Endothelial cell of umbilical vein (primary cell): ENCODE results near the gene CSMD2. TPM values are rescaled to one million over a fixed set of nuclear protein-coding genes. Genes with fewer than 3 reads are reported as not detected.

ENCODE experiments used
- BruUV-seq: library from RNA; stranded (reverse); fragments of 400-500 nt; replicated peaks from 2 replicates; lab custom pipeline; 2021; lab: Mats Ljungman, UMichigan
- CTCF ChIA-PET: fragments of 300-600, 350-600 bp; sonication (Branson Sonifier 250); formaldehyde crosslinking; loops from one replicate; lab custom pipeline; 2021; ENCODE audit warnings: antibody characterized with exemption, inconsistent platforms; lab: Charles Lee
- POLR2A ChIA-PET: fragments of 300-600, 350-600 bp; sonication (Branson Sonifier 250); formaldehyde crosslinking; loops from one replicate; lab custom pipeline; 2021; ENCODE audit warnings: antibody characterized with exemption, inconsistent platforms; lab: Charles Lee
- DNase-seq: peaks from one replicate; pipeline ENCODE4 v3.0.0-alpha.2; 2011; ENCODE audit warnings: low read depth, low spot score
- FAIRE-seq: peaks from 2 replicates; lab custom pipeline; 2011; peaks lifted over from hg19 to GRCh38; lab: Jason Lieb, UNC
- H2AFZ ChIP-seq: 2 replicates; pipeline ENCODE4 v1.6.0; 2012; ENCODE audit warnings: low read depth, low read length, control low read depth, inconsistent platforms
- H3K27ac ChIP-seq: 2 replicates; pipeline ENCODE4 v1.5.1; 2011; ENCODE audit warnings: low read depth, mild to moderate bottlenecking, control low read depth, low read length, moderate library complexity; ENCODE audit not compliant: insufficient read depth
- H3K27me3 ChIP-seq, 2 experiments: 2 replicates each; pipeline versions ENCODE4 v1.6.0 to v1.6.1; 2011; ENCODE audit warnings: low read length in 2 of 2, mixed read lengths in 1 of 2; ENCODE audit not compliant: control insufficient read depth in 2 of 2, insufficient read depth in 2 of 2
- H3K36me3 ChIP-seq, 2 experiments: 2 replicates in 1 of 2; 3 replicates in 1 of 2; pipeline ENCODE4 v1.5.1; 2011; ENCODE audit warnings: low read length in 2 of 2, mild to moderate bottlenecking in 1 of 2, moderate library complexity in 1 of 2; ENCODE audit not compliant: control insufficient read depth in 2 of 2, insufficient read depth in 2 of 2; ENCODE audit errors: extremely low read depth in 1 of 2
- H3K4me1 ChIP-seq: 3 replicates; pipeline ENCODE4 v1.5.1; 2011; ENCODE audit warnings: mild to moderate bottlenecking, low read length; ENCODE audit not compliant: control insufficient read depth, insufficient read depth; ENCODE audit errors: extremely low read depth
- H3K4me2 ChIP-seq: 2 replicates; pipeline ENCODE4 v1.6.1; 2011; ENCODE audit warnings: low read length, control low read depth, mixed read lengths; ENCODE audit not compliant: insufficient read depth
- H3K4me3 ChIP-seq, 3 experiments: fragments of 200-600 bp in 1 of 3; sonication (generic), shearing (Covaris generic) in 1 of 3; replicated peaks in 1 of 3; 2 replicates each; pipeline ENCODE4 v1.5.1; 2011 to 2016; ENCODE audit warnings: control low read depth in 3 of 3, low read length in 3 of 3, mild to moderate bottlenecking in 2 of 3, inconsistent platforms in 1 of 3, low read depth in 1 of 3, moderate library complexity in 1 of 3; ENCODE audit not compliant: insufficient read depth in 1 of 3
- H3K79me2 ChIP-seq: 2 replicates; pipeline ENCODE4 v1.6.0; 2012; ENCODE audit warnings: low read length, inconsistent platforms; ENCODE audit not compliant: control insufficient read depth, insufficient read depth
- H3K9ac ChIP-seq: replicated peaks from 2 replicates; pipeline ENCODE3; 2011; ENCODE audit warnings: low read length, control low read depth; ENCODE audit not compliant: insufficient read depth; ENCODE audit errors: extremely low read depth
- H3K9me1 ChIP-seq: replicated peaks from 3 replicates; pipeline ENCODE4 v1.6.0; 2011; ENCODE audit warnings: mild to moderate bottlenecking, low read length; ENCODE audit not compliant: control insufficient read depth, insufficient read depth; ENCODE audit errors: extremely low read depth
- H3K9me3 ChIP-seq: replicated peaks from 2 replicates; pipeline ENCODE4 v1.5.1; 2012; ENCODE audit warnings: low read length, inconsistent platforms; ENCODE audit not compliant: control insufficient read depth, insufficient read depth
- H4K20me1 ChIP-seq: replicated peaks from 2 replicates; pipeline ENCODE3; 2011; ENCODE audit warnings: mild to moderate bottlenecking, low read length; ENCODE audit not compliant: control insufficient read depth, insufficient read depth; ENCODE audit errors: extremely low read depth
- EZH2 ChIP-seq: IDR thresholded peaks from 2 replicates; pipeline ENCODE4 v1.6.1; 2012; ENCODE audit warnings: borderline replicate concordance, low read depth, mild to moderate bottlenecking, moderate library complexity, low read length, inconsistent platforms; ENCODE audit not compliant: severe bottlenecking
- FOS ChIP-seq: IDR thresholded peaks from 2 replicates; pipeline ENCODE4 v1.6.1; 2011; ENCODE audit warnings: mild to moderate bottlenecking, low read length, moderate library complexity, borderline replicate concordance; ENCODE audit not compliant: insufficient read depth
- GATA2 ChIP-seq: IDR thresholded peaks from 2 replicates; pipeline ENCODE4 v1.7.0; 2011; ENCODE audit warnings: low read depth, mild to moderate bottlenecking, moderate library complexity, mixed read lengths, low read length; ENCODE audit not compliant: insufficient read length, insufficient read depth
- JUN ChIP-seq: IDR thresholded peaks from 2 replicates; pipeline ENCODE4 v1.6.1; 2011; ENCODE audit warnings: borderline replicate concordance, low read depth; ENCODE audit not compliant: insufficient read length, insufficient read depth
- MYC ChIP-seq: IDR thresholded peaks from one replicate; pipeline ENCODE4 v1.6.1; 2011; ENCODE audit warnings: mild to moderate bottlenecking, low read depth, low read length
- POLR2A ChIP-seq: IDR thresholded peaks from 2 replicates; pipeline ENCODE4 v1.6.1; 2012; ENCODE audit warnings: low read depth, mild to moderate bottlenecking, control low read depth, low read length
- POLR2AphosphoS5 ChIP-seq: IDR thresholded peaks from 2 replicates; pipeline ENCODE4 v1.6.1; 2012; ENCODE audit warnings: low read depth, mild to moderate bottlenecking, control low read depth, low read length, moderate library complexity; ENCODE audit not compliant: insufficient read depth
- dilution Hi-C: fragments of 300-500 bp; cut with MboI; formaldehyde crosslinking; loops from one replicate; pipeline ENCODE4 v1.15.0; 2019; ENCODE audit warnings: low sequenced_read_pairs; ENCODE audit not compliant: extremely low pct_ligation_motif_present
- intact Hi-C: fragments of 100-400 bp; cut with micrococcal nuclease; formaldehyde crosslinking; loops from one replicate; pipeline ENCODE4 v1.10.0; 2022
- polyA plus RNA-seq, 4 experiments: library from polyadenylated mRNA; depleted of rRNA in 3 of 4; stranded (reverse) in 3 of 4; unstranded in 1 of 4; fragments of >200 nt; gene quantifications; 2 replicates each; pipeline versions ENCODE4 v1.2.1 to v1.2.3, GENCODE V29; 2011 to 2012; ENCODE audit warnings: missing spikeins in 1 of 4
- total RNA-seq: library from RNA; stranded (reverse); gene quantifications from 2 replicates; pipeline ENCODE4 v1.2.3, GENCODE V29; 2021
- TF ChIP-seq, protein P1 (sequence below): IDR thresholded peaks from 2 replicates; pipeline ENCODE4 v1.6.1; 2011; ENCODE audit not compliant: insufficient read depth, insufficient read length
- TF ChIP-seq, protein P2 (sequence below), 2 donors: IDR thresholded peaks; 1 replicate in 1 of 2; 2 replicates in 1 of 2; pipeline ENCODE4 v1.5.1; 2011; ENCODE audit warnings: low read length in 2 of 2, mild to moderate bottlenecking in 2 of 2, moderate library complexity in 2 of 2, control low read depth in 1 of 2, inconsistent platforms in 1 of 2, low read depth in 1 of 2; ENCODE audit not compliant: insufficient read depth in 1 of 2; ENCODE audit errors: extremely low read depth in 1 of 2

CSMD2 gene
- total and polyA plus RNA-seq, 2 donors (not counting 3 experiments of a cell fraction or from before 2014, with no cell fraction given), result under 0.01 TPM; not detected in 1

DNA sequence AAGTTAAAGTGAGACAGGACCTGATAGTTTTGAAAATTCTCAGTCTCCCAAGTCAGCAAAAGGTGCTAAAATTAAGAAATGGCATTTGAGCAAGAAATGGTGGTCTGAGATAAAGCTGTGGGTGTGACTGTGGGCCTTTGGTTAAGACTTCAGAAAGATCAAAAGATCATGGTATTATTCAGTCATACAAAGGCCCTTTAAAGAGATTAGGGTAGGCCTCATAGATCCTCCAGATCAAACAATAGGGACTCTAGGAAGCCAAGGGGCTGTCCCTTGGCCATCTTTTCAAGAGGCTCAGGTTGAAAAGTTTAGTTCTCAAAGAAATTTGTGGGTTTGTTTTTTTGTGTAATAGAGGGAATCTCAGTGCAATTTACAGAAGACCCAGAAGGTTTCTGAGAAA is 292.8 kb downstream of the CSMD2 start:
- Histone ChIP-seq H3K9me1 (no peaks in the 10 kb centered on the region), H3K36me3 (no peaks in the 10 kb centered on the region), H4K20me1 (no peaks in the 10 kb centered on the region), H3K4me1 (no peaks in the 10 kb centered on the region), H3K9ac (no peak overlapping the region), H2AFZ (no peak overlapping the region), H3K79me2 (no peaks in the 10 kb centered on the region), H3K27me3 (no peaks in the 10 kb centered on the region), H3K9me3 (peaks cover 6% of the 10 kb centered on the region), H3K4me3 (no peak overlapping the region), H3K4me2 (no peak overlapping the region), H3K27ac (no peak overlapping the region)
- DNase-seq, result no peak
- no TSS peak for BruUV-seq
- CTCF ChIA-PET, result no interaction called here
- intact Hi-C loops, result no loop called here
- POLR2A ChIA-PET, result no interaction called here
- TF ChIP-seq JUN (no peak), FOS (no peak), MYC (no peak), POLR2AphosphoS5 (no peak), GATA2 (no peak), POLR2A (no peak), EZH2 (no peak)
- TF ChIP-seq, protein P1, sequence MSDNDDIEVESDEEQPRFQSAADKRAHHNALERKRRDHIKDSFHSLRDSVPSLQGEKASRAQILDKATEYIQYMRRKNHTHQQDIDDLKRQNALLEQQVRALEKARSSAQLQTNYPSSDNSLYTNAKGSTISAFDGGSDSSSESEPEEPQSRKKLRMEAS, result no peak
- TF ChIP-seq, protein P2, sequence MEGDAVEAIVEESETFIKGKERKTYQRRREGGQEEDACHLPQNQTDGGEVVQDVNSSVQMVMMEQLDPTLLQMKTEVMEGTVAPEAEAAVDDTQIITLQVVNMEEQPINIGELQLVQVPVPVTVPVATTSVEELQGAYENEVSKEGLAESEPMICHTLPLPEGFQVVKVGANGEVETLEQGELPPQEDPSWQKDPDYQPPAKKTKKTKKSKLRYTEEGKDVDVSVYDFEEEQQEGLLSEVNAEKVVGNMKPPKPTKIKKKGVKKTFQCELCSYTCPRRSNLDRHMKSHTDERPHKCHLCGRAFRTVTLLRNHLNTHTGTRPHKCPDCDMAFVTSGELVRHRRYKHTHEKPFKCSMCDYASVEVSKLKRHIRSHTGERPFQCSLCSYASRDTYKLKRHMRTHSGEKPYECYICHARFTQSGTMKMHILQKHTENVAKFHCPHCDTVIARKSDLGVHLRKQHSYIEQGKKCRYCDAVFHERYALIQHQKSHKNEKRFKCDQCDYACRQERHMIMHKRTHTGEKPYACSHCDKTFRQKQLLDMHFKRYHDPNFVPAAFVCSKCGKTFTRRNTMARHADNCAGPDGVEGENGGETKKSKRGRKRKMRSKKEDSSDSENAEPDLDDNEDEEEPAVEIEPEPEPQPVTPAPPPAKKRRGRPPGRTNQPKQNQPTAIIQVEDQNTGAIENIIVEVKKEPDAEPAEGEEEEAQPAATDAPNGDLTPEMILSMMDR (IDR thresholded peaks at IDR 0.05; ENCODE audit: extremely low read depth in 1 of 2, insufficient read depth in 1 of 2, low read depth in 1 of 2, low read length in 2 of 2), result no peak
- FAIRE-seq, result no peak
- dilution Hi-C loops, result no loop called here
